HG02938 (cell line): ENCODE measurements around the gene AANAT.
A peak's percentile ranks its signal among the peaks of the same experiment; 100 is the strongest.

ENCODE experiments used
- ATAC-seq: cut with Tn5 transposase; IDR thresholded peaks from one replicate; pipeline ENCODE4 v1.9.1; 2021; ENCODE audit warnings: mild to moderate bottlenecking, moderate library complexity; ENCODE audit not compliant: unreplicated experiment

AANAT gene

DNA sequence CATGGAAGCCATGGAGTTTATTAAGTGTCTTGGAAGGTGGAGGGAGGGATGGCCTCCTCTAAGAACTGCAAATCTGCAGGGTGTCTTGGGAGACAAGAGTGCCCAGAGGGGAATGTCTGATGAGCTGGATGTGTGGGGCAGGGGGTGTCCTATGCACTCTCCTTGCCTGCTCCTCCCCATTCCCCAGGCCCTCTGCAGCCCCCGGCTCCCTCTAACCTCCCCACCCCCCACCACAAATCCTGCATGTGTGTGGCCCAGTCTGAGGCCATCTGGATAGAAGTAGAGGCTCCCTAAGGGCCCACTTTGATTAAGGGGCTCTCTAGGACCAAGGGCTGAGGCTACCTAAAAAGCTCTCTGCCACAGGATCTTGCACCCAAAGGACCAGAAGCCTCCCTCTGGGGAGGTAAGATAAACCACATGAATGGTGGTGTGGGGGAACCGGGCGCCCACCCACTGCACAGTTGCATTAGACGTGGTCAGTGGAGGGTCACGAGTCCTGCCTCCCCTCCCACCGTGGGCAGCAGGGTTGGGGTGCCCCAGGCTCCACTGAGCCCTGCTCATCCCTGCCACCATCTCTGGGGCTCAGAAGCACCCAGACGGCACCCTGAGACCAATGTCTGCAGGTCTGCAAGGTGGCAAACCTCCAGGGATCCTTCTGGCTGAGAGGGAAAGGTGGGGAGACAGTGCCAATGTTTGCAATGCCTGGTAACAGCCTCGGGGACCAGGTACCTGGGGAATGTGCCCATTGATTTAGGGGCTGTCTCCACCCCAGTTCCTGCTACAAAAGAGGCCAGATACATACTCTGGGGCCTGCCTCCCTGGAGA is 618 bp downstream of the AANAT start:
- ATAC-seq: no peak

DNA sequence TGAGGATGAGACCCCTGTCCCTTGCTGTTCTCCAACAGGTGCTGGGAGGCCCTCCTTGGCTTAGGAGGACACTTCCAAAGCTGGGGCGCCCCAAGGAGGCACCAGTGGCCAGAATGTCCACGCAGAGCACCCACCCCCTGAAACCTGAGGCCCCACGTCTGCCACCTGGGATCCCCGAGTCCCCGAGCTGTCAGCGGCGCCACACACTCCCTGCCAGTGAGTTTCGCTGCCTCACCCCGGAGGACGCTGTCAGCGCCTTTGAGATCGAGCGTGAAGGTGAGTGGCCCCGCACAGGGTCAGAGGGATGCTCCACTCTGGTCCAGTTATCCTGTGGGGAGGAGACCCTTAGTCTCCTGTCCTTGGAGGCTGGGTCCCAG is 1.2 kb downstream of the AANAT start:
- ATAC-seq: no peak

DNA sequence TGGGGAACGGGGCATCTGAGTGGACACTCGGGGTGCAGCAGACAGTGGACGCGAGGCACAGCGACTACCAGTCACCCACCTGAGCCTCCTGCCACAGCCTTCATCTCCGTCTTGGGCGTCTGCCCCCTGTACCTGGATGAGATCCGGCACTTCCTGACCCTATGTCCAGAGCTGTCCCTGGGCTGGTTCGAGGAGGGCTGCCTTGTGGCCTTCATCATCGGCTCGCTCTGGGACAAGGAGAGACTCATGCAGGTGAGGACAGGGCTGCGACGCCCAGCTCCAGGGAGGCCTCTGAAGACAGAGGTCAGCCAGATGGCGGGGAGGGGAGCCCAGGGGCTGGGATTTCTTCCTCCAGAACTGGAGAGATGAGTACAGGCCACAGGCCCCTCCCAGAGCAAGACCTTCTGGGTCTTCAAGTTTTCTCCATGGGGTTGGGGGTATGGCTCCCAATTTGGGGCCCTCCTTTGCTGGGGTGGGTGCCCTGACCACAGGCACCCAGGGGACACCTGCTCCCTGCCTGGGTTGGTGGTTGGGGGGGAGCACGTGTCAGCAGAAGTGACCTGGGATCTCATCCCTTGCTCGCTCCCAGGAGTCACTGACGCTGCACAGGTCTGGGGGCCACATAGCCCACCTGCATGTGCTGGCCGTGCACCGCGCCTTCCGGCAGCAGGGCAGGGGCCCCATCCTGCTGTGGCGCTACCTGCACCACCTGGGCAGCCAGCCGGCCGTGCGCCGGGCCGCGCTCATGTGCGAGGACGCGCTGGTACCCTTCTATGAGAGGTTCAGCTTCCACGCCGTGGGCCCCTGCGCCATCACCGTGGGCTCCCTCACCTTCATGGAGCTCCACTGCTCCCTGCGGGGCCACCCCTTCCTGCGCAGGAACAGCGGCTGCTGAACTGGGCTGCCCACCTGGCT is 1.9 kb downstream of the AANAT start:
- ATAC-seq: no peak

- no peak for ATAC-seq
Measured at GRCh38 chr17:76469991-76470739, 2.8 kb downstream of the AANAT start.

GRCh38 chr17:76471498-76472257 is 4.3 kb downstream of the AANAT start:
- no peak for ATAC-seq

GRCh38 chr17:76472258-76472645 is 4.8 kb downstream of the AANAT start:
- ATAC-seq: no peak

DNA sequence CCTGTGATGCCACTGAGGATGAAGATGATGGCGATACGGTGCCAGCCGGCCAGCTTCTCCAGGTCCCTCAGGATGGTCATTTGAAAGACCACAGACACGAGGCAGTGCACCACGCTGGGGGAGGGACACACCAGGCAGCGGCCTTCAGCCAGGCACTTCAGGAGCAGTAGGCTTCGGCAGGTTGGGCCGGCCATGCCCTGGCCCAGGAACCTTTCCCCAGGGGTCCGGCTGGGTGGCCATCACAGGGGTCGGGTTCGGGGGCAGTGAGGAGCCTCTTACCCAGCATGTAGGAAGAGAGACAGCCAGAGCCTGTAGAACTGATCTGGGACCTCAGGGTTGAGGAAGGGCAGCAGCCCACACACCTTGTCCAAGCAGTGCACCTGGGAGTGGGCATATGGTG is 5.3 kb downstream of the AANAT start:
- no peak for ATAC-seq

DNA sequence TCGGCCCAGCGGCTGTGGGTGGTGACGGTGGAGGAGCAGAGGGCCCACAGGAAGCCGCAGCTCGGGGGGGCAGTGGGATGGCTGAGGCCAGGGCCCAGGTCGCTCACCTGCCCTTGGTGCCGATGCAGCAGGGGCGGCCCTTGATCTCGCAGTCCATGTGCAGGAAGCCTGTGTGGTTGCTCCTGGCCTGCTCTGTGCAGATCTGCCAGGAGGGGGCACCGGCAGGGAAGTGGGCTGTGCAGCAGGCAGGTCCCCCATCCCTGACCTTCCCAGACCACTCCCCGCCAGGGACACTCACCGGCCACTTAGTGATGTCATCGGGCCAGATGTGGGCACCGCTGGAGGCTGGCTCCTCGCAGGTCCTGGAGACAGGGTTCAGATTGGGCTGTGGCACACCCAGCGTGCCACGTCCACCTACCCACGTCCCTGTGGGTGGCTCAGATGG is 6.2 kb downstream of the AANAT start:
- no peak for ATAC-seq

GRCh38 chr17:76474238-76474637 is 6.8 kb downstream of the AANAT start:
- no peak for ATAC-seq

- ATAC-seq: no peak
Measured at GRCh38 chr17:76474894-76475293, 7.5 kb downstream of the AANAT start.

DNA sequence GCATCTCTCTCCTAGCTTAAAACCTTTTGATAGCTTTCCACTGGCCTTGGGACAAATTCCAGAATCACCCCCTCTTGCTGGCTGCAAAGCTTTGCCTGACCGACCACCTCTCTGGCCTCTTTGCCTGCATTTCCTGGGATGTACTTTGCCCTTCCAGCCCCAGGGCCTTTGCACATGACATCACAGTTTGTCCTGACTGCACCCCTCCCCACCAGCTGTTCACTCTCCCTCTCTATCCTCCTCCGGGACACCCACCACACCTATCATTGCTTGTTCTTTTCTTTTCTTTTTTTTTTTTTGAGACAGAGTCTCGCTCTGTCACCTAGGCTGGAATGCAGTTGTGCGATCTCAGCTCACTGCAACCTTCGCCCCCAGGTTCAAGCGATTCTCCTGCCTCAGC is 7.9 kb downstream of the AANAT start:
- ATAC-seq: no peak

DNA sequence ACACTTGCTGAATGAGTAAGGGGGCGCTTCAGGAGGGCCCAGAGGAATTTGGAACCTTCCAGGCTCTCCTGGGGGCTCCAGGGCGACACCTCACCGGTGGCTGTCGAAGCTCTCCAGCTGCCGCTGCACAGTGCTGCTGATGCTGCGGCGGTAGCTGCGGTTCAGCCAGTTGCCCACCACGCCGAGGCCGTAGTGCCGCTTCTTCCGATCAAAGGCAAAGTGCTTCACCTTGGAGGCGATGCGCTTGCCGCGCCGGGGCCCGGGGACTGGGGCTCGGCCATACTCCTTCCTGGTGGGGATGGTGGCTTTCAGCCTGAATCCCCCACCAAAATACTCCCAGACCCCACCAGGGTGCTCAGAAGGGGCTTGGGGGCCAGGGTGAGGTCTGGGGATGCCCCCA is 9.3 kb downstream of the AANAT start:
- no peak for ATAC-seq

DNA sequence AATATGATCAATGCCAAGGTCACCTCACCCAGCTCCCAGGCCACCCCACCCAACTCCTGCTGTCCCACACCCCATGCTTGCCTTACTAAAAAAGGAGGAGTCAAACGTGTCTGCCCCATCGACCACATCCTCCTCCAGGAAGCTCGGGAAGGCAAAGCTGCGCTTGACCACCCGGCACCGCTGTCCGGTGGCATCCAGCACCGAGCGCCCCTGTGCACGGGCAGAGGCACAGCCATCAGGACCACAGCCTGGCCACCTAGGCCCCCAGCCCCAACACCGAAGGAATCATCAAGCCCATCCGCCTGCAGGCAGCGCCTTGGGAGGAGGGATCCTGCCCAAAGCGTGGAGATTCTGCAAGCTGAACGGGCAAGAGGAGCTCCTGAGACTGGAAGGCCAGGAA is 10.2 kb downstream of the AANAT start:
- no peak for ATAC-seq

- no peak for ATAC-seq
Measured at GRCh38 chr17:76478097-76478496, 10.7 kb downstream of the AANAT start.

DNA sequence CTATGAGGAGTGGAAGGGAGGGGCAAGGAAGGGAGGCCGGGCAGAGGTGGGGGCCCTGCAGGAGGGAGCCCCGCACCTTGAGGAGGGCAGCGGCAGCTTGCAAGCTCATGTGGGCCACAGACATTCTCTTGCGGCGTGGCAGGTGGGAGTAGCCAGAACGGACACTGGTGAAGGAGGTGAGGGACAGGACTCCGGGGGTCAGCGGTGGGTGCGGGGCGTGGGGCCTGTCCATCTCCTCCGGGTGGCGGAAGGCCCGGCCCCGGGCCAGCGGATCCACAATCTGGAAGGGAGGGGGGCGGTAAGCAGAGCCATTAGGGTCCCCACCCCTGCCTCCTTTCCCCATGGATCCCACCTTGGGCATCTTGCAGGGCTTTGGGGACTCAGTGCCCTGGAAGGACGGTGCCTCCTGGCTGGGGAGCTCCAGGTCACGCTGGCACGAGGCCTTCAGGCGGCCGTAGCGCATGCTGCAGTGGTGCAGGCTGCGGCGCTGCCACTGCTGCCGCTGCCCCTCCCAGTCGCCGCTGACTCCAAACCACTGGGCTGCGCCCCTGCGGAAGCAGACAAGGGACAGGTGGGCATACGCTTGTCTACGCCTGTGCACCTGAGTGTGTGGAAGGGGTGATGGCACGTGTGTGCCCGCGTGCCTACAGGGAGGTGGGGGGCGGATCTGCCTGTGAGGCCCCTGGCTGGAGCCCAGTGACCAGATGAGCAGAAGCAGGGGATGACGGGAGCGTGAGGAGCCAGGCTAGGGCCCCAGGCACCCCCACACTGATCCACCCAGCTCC is 11.5 kb downstream of the AANAT start:
- ATAC-seq: no peak

- no peak for ATAC-seq
Measured at GRCh38 chr17:76479515-76480060, 12.2 kb downstream of the AANAT start.

DNA sequence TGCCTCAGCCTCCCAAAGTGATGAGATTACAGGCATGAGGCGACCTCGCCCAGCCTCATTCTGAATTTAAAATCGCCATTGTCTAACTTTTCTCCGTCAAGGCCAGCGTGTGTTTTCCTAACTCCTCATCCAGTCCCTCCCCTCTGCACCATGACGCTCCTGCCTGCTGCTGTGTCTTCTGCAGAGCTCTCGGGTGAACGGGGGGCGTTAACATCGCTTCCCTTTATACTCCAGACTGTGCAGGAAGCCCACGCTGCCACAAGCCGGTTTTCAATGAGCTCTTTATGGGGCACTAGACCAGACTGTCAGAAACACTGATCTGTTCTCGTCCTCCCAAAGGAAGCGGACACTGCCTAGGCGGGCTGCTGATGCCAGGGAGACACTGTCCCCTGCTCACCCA is 13.2 kb downstream of the AANAT start:
- ATAC-seq: no peak

GRCh38 chr17:76481071-76481655 is 13.8 kb downstream of the AANAT start:
- peak; percentile 59 for ATAC-seq

DNA sequence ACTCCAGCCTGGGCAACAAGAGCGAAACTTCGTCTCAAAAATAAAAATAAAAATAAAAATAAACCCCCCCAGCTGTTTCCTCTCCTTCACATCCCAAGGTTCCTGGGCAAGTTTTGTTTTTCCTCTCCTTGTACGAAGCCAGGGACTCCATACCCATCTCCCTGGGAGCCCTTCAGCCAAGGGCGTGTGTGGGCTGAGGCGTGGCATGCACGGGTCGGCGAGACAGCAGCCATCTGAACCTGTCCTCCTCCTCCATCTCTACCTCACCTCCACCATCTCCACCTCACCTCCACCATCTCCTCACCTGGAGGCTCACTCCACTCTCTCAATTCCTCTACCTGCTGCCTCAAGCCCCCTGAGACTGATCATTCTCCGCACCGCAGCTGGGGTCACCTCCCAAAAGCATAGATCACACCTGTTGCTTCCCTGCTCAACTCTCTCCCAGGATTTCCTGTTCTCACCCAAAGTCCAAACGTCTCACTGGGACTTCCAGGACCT is 16.9 kb downstream of the AANAT start:
- no peak for ATAC-seq
